ENCODE results near the gene SCGN.

SCGN gene

DNA sequence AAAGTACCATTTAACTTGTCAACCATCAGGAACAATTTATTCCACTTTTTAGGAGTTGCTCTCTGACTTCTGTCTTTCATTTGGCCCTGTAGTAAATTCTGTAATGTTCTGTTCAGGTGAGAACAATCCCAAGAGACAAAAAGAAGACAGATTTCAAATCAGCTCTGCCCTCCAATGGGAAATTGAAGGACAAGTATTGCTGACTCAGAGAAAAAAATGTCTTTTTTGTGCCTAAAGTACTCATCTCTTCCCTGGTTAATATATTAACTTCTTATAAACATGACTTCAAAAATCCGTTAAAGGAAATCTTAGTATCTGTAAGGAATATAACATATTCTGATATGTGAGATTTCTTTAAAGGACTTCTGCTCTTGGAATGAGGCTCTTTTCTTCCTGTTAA, 38.6 kb upstream of the SCGN start:
- TF ChIP-seq, protein P1, sequence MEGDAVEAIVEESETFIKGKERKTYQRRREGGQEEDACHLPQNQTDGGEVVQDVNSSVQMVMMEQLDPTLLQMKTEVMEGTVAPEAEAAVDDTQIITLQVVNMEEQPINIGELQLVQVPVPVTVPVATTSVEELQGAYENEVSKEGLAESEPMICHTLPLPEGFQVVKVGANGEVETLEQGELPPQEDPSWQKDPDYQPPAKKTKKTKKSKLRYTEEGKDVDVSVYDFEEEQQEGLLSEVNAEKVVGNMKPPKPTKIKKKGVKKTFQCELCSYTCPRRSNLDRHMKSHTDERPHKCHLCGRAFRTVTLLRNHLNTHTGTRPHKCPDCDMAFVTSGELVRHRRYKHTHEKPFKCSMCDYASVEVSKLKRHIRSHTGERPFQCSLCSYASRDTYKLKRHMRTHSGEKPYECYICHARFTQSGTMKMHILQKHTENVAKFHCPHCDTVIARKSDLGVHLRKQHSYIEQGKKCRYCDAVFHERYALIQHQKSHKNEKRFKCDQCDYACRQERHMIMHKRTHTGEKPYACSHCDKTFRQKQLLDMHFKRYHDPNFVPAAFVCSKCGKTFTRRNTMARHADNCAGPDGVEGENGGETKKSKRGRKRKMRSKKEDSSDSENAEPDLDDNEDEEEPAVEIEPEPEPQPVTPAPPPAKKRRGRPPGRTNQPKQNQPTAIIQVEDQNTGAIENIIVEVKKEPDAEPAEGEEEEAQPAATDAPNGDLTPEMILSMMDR (IDR thresholded peaks at IDR 0.05; ENCODE audit: low read length, missing control alignments): no peak
- no peak overlapping the region for H3K4me3 ChIP-seq (replicated peaks; ENCODE audit: low read depth, low read length)
- DNase-seq (ENCODE audit: low read depth): no peak

DNA sequence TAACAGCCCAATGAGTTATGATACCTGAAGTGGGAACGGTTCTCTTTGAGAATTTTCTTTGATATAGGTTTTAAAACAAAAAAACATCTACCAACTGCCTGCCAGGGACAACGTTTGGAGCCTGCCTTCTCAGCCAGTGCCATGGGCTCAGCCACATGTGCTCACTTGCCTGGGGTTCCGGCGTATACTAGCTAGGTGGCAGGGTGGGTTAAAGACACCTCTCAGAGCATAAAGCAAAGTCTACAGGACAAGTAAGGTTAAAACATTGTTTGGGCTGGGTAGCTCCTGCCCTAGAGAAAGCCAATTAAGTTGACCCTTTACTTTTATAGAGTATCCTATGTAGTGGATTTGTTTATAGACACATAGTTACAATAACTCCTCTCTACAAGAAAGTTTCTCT, 38.0 kb upstream of the SCGN start:
- TF ChIP-seq, protein P1 (IDR thresholded peaks at IDR 0.05; ENCODE audit: low read length, missing control alignments): no peak
- no peak overlapping the region for H3K4me3 ChIP-seq (replicated peaks; ENCODE audit: low read depth, low read length)
- DNase-seq (ENCODE audit: low read depth): no peak

DNA sequence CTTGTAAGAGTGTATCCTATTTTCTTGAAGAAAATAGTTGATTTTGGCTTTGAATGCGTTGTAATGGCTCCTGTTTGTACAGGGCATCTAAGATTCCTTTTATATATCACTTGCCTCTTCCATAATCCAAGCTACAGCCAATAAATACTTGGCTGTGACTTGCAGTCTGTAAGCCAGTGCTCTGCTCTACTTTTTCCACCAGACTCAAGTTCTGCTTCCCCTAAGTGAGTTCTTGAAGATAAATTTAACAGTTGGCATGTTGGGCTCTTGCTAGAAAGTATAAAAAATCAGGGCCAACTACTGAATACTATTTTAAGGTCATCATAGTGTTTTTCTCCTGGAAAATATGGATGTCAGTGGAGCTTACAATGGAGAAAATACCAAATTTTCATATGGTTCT, 36.5 kb upstream of the SCGN start:
- DNase-seq (ENCODE audit: low read depth): no peak
- TF ChIP-seq, protein P1 (IDR thresholded peaks at IDR 0.05; ENCODE audit: low read length, missing control alignments): no peak
- H3K4me3 ChIP-seq (replicated peaks; ENCODE audit: low read depth, low read length): no peak overlapping the region

DNA sequence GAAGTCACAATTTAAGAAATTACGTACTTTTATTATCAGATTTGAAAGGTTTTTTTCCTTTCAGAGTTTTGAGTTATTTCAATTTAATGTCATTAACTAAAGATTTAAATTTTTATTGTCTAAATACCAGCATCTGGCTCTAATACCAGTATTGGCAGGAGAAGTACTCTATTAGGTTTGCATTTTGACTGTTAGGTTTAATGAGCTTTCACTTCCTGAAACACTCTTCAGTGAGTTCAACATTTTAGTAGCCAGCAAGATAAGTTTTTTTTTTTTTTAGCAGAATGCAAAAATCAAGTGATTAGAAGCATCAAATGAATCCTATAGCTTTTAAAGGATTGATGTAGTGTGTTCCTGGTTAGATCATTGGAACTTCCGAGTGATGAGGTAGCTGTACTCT, 34.0 kb upstream of the SCGN start:
- no peak overlapping the region for H3K4me3 ChIP-seq (replicated peaks; ENCODE audit: low read depth, low read length)
- no peak for DNase-seq (ENCODE audit: low read depth)
- TF ChIP-seq, protein P1 (IDR thresholded peaks at IDR 0.05; ENCODE audit: low read length, missing control alignments): no peak

DNA sequence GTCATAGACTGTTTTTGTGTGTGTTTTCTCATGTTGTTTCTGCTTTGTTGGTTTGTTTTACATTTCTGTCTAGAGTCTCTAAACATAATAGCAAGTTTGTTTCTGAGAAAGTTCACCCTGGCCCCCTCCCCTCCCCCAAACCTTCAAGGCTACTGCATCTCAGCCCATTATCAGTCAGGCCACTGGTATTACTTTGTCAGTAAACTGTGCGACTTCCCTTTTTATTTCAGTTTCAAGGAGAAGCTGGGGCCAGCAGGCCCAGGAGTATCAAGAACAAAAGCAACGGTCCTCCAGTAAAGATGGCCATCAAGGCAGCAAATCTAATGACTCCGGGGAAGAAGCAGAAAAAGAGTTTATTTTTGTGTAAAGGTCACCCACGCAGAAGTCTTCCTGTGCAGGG, 32.8 kb upstream of the SCGN start:
- DNase-seq (ENCODE audit: low read depth): no peak
- TF ChIP-seq, protein P1 (IDR thresholded peaks at IDR 0.05; ENCODE audit: low read length, missing control alignments): no peak
- H3K4me3 ChIP-seq (replicated peaks; ENCODE audit: low read depth, low read length): no peak overlapping the region

DNA sequence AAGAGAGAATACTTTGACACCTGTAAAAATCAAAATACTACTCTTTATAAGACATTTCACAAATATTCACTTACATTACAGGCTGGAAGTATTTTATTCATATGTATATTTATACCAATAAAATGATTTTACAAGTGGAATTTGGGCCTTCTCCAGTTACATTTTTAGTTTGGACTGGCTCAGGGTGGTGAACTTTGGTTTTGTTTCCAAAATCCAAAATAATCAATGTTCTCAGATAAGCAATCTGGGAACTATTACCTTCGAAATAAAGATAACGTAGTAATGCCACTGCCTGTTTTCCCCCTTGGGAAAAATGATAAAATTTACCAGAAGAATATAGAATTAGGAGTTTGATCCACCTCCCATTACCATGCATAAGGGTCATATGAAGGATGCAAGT, 31.6 kb upstream of the SCGN start:
- no peak for DNase-seq (ENCODE audit: low read depth)
- TF ChIP-seq, protein P1 (IDR thresholded peaks at IDR 0.05; ENCODE audit: low read length, missing control alignments): no peak
- no peak overlapping the region for H3K4me3 ChIP-seq (replicated peaks; ENCODE audit: low read depth, low read length)

DNA sequence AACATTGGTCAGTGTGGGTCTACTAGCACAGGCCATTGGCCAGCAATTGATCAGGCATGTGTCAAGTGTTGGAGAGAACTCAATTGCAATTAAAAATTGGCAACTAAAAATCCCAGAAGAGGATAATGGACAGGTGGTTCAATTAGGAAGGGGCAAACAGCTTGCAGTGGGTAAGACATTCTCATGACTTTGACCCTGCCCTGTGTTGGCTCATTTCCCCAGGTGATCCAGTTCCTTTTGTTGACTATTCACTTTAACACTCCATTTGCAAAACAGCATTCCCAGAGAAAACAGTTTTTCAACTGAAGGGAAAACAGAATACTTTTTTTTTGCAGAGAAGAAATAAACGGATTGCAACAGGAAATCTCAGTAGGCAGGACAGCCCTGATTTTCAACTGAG, 28.9 kb upstream of the SCGN start:
- TF ChIP-seq, protein P1 (IDR thresholded peaks at IDR 0.05; ENCODE audit: low read length, missing control alignments): no peak
- no peak overlapping the region for H3K4me3 ChIP-seq (replicated peaks; ENCODE audit: low read depth, low read length)
- no peak for DNase-seq (ENCODE audit: low read depth)
